SK-N-MC (cell line): ENCODE results near the gene APOBEC3H.

Experiments
- EZH2 ChIP-seq: fragments of 200-600 bp; sonication (generic); IDR thresholded peaks from one replicate; pipeline ENCODE4 v1.6.1; 2017; ENCODE audit warnings: antibody characterized with exemption
- POLR2AphosphoS5 ChIP-seq: IDR thresholded peaks from 2 replicates; pipeline ENCODE4 v1.6.1; 2012; ENCODE audit warnings: mild to moderate bottlenecking, low read depth, low read length, borderline replicate concordance

DNA sequence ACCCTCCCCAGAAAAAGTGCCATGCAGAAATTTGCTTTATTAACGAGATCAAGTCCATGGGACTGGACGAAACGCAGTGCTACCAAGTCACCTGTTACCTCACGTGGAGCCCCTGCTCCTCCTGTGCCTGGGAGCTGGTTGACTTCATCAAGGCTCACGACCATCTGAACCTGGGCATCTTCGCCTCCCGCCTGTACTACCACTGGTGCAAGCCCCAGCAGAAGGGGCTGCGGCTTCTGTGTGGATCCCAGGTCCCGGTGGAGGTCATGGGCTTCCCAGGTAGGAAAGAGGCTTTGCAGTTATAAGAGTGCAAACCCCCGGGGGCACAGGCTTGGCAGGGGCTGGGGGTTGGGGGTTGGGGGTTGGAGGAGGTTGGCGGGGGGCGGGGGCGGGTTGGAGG lies 4.2 kb downstream of the APOBEC3H start:
- TF ChIP-seq EZH2 (no peak), POLR2AphosphoS5 (no peak)
